Cardiac fibroblast (primary cell): ENCODE measurements around the gene SKI.

Experiments used
- DNase-seq, 2 donors: peaks; one replicate each; pipeline versions ENCODE4 v3.0.0 to v3.0.0-alpha.2; 2010; ENCODE audit warnings: low read depth in 2 of 2
- H3K4me3 ChIP-seq, 2 donors: replicated peaks in 1 of 2; 1 replicate in 1 of 2; 2 replicates in 1 of 2; pipeline ENCODE4 v1.5.1; 2011; ENCODE audit warnings: low read depth in 2 of 2, low read length in 2 of 2, mild to moderate bottlenecking in 2 of 2, moderate library complexity in 1 of 2
- CTCF ChIP-seq: IDR thresholded peaks from one replicate; pipeline ENCODE4 v1.5.1; 2011; ENCODE audit warnings: low read depth, mild to moderate bottlenecking, low read length, inconsistent platforms

SKI gene

GRCh38 chr1:2274929-2275475 lies 46.9 kb downstream of the SKI start:
- DNase-seq: peak in 1 of 2 donors; percentile 25

GRCh38 chr1:2275796-2276536 lies 47.8 kb downstream of the SKI start:
- peak; percentile 61 to 79 for DNase-seq
- H3K4me3 ChIP-seq: no peak overlapping the region
- no peak for TF ChIP-seq CTCF

More at GRCh38 chr1:2274929-2275475, 46.9 kb downstream of the SKI start:
- no peak for TF ChIP-seq CTCF
- no peak overlapping the region for H3K4me3 ChIP-seq

- no peak for TF ChIP-seq CTCF
- DNase-seq: peak; percentile 73 to 82
- H3K4me3 ChIP-seq: no peak overlapping the region
These were observed 48.9 kb downstream of the SKI start for GRCh38 chr1:2276803-2277580.

- TF ChIP-seq CTCF: no peak
- no peak for DNase-seq
- H3K4me3 ChIP-seq: no peak overlapping the region
These were observed 49.8 kb downstream of the SKI start for GRCh38 chr1:2277741-2278488.

- H3K4me3 ChIP-seq: no peak overlapping the region
- no peak for TF ChIP-seq CTCF
These were observed 50.6 kb downstream of the SKI start for GRCh38 chr1:2278591-2279209.

GRCh38 chr1:2279210-2279639 lies 51.1 kb downstream of the SKI start:
- H3K4me3 ChIP-seq: no peak overlapping the region
- peak; percentile 78 to 99 for DNase-seq
- no peak for TF ChIP-seq CTCF

More at GRCh38 chr1:2278591-2279209, 50.6 kb downstream of the SKI start:
- DNase-seq: no peak
